ENCODE measurements around the gene PYROXD2.

GRCh38 chr10:98382691-98383101 lies 32.3 kb downstream of the PYROXD2 start:
- TF ChIP-seq POLR2AphosphoS5 (IDR thresholded peaks at IDR 0.05; ENCODE audit: low read depth, low read length): no peak
- TF ChIP-seq, protein P1, sequence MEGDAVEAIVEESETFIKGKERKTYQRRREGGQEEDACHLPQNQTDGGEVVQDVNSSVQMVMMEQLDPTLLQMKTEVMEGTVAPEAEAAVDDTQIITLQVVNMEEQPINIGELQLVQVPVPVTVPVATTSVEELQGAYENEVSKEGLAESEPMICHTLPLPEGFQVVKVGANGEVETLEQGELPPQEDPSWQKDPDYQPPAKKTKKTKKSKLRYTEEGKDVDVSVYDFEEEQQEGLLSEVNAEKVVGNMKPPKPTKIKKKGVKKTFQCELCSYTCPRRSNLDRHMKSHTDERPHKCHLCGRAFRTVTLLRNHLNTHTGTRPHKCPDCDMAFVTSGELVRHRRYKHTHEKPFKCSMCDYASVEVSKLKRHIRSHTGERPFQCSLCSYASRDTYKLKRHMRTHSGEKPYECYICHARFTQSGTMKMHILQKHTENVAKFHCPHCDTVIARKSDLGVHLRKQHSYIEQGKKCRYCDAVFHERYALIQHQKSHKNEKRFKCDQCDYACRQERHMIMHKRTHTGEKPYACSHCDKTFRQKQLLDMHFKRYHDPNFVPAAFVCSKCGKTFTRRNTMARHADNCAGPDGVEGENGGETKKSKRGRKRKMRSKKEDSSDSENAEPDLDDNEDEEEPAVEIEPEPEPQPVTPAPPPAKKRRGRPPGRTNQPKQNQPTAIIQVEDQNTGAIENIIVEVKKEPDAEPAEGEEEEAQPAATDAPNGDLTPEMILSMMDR (IDR thresholded peaks at IDR 0.05): no peak
- TF ChIP-seq, protein P2, sequence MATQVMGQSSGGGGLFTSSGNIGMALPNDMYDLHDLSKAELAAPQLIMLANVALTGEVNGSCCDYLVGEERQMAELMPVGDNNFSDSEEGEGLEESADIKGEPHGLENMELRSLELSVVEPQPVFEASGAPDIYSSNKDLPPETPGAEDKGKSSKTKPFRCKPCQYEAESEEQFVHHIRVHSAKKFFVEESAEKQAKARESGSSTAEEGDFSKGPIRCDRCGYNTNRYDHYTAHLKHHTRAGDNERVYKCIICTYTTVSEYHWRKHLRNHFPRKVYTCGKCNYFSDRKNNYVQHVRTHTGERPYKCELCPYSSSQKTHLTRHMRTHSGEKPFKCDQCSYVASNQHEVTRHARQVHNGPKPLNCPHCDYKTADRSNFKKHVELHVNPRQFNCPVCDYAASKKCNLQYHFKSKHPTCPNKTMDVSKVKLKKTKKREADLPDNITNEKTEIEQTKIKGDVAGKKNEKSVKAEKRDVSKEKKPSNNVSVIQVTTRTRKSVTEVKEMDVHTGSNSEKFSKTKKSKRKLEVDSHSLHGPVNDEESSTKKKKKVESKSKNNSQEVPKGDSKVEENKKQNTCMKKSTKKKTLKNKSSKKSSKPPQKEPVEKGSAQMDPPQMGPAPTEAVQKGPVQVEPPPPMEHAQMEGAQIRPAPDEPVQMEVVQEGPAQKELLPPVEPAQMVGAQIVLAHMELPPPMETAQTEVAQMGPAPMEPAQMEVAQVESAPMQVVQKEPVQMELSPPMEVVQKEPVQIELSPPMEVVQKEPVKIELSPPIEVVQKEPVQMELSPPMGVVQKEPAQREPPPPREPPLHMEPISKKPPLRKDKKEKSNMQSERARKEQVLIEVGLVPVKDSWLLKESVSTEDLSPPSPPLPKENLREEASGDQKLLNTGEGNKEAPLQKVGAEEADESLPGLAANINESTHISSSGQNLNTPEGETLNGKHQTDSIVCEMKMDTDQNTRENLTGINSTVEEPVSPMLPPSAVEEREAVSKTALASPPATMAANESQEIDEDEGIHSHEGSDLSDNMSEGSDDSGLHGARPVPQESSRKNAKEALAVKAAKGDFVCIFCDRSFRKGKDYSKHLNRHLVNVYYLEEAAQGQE (IDR thresholded peaks at IDR 0.05; ENCODE audit: insufficient read depth in 1 of 2, low read depth in 2 of 2, low read length in 1 of 2): no peak
